K562 (cell line): ENCODE data around the gene MYADML2. TPM values are rescaled to one million over a fixed set of nuclear protein-coding genes. Genes with fewer than 3 reads are reported as not detected.

Source experiments
- ATAC-seq: fragments of 200-7000 bp; cut with Tn5 transposase; 3 replicates; pipeline ENCODE4 v1.9.1; 2020; ENCODE audit warnings: moderate library complexity
- BruUV-seq: library from RNA; stranded (reverse); fragments of 400-500 nt; replicated peaks from 2 replicates; lab custom pipeline; 2021; lab: Mats Ljungman, UMichigan
- CTCF ChIA-PET: fragments of 300-600 bp; formaldehyde crosslinking; extraction: SDS; loops from one replicate; lab custom pipeline; 2021; ENCODE audit warnings: low intra/inter-chr PET ratio; lab: Yijun Ruan, JAX
- POLR2A ChIA-PET: fragments of 300-600, 350-650 bp; sonication (Branson Sonifier 250); formaldehyde crosslinking; extraction: SDS; loops from one replicate; lab custom pipeline; 2021; ENCODE audit warnings: antibody characterized with exemption, inconsistent platforms; lab: Yijun Ruan, JAX
- DNase-seq, 4 experiments: peaks; one replicate each; pipeline versions ENCODE4 v3.0.0 to v3.0.0-alpha.2; 2011 to 2018; ENCODE audit warnings: low spot score in 3 of 4, mixed read lengths in 3 of 4; ENCODE audit errors: extremely low read depth in 1 of 4
- FAIRE-seq: peaks from 2 replicates; lab custom pipeline; 2011; peaks lifted over from hg19 to GRCh38; lab: Jason Lieb, UNC
- H2AFZ ChIP-seq: 2 replicates; pipeline ENCODE4 v1.6.0; 2011; ENCODE audit warnings: low read depth, low read length, control low read depth, inconsistent platforms
- H3K27ac ChIP-seq: fragments of 200-600 bp; 3 replicates; pipeline ENCODE4 v1.8.0; 2011; ENCODE audit warnings: low read depth, mild to moderate bottlenecking, control low read depth, inconsistent platforms, low read length, moderate library complexity, mixed read lengths; ENCODE audit errors: extremely low read depth
- H3K27me3 ChIP-seq, 2 experiments: fragments of 300-600 bp in 1 of 2; 2 replicates in 1 of 2; 3 replicates in 1 of 2; pipeline versions ENCODE4 v1.6.0 to v1.8.0; 2011; ENCODE audit warnings: inconsistent platforms in 2 of 2, low read length in 2 of 2, mild to moderate bottlenecking in 1 of 2, mixed read lengths in 1 of 2, moderate library complexity in 1 of 2; ENCODE audit not compliant: control insufficient read depth in 2 of 2, insufficient read depth in 2 of 2
- H3K36me3 ChIP-seq: fragments of 300-600 bp; 3 replicates; pipeline ENCODE4 v1.8.0; 2011; ENCODE audit warnings: mild to moderate bottlenecking, low read length, inconsistent platforms; ENCODE audit not compliant: control insufficient read depth, insufficient read depth
- H3K4me1 ChIP-seq, 2 experiments: fragments of 200-600 bp in 1 of 2; replicated peaks in 1 of 2; 2 replicates in 1 of 2; 3 replicates in 1 of 2; pipeline versions ENCODE4 v1.5.1 to v1.8.0; 2011; ENCODE audit warnings: inconsistent platforms in 2 of 2, low read length in 2 of 2, mild to moderate bottlenecking in 1 of 2, mixed read lengths in 1 of 2, moderate library complexity in 1 of 2; ENCODE audit not compliant: control insufficient read depth in 2 of 2, insufficient read depth in 2 of 2
- H3K4me2 ChIP-seq: 2 replicates; pipeline ENCODE4 v1.6.1; 2011; ENCODE audit warnings: low read length, control low read depth, inconsistent platforms, mixed read lengths; ENCODE audit not compliant: insufficient read depth
- H3K4me3 ChIP-seq: fragments of 200-600 bp; sonication (generic), shearing (Covaris generic); 2 replicates; pipeline ENCODE4 v1.5.1; 2016; ENCODE audit warnings: control low read depth, inconsistent platforms
- H3K79me2 ChIP-seq: fragments of 200-600 bp; 3 replicates; pipeline ENCODE4 v1.8.0; 2011; ENCODE audit warnings: low read length, inconsistent platforms; ENCODE audit not compliant: control insufficient read depth, insufficient read depth
- H3K9ac ChIP-seq, 2 experiments: 2 replicates each; pipeline versions ENCODE4 v1.6.0 to v1.6.1; 2011; ENCODE audit warnings: low read depth in 2 of 2, low read length in 2 of 2, control low read depth in 1 of 2, inconsistent platforms in 1 of 2, mild to moderate bottlenecking in 1 of 2, mixed read lengths in 1 of 2; ENCODE audit not compliant: insufficient read depth in 1 of 2
- H3K9me1 ChIP-seq: one replicate; pipeline ENCODE4 v1.6.0; 2011; ENCODE audit warnings: inconsistent platforms, mild to moderate bottlenecking, low read length, moderate library complexity; ENCODE audit not compliant: control insufficient read depth, insufficient read depth
- H3K9me3 ChIP-seq: replicated peaks from 2 replicates; pipeline ENCODE4 v1.5.1; 2011; ENCODE audit warnings: low read depth, low read length, inconsistent platforms; ENCODE audit not compliant: control insufficient read depth, insufficient read depth
- H4K20me1 ChIP-seq: replicated peaks from 2 replicates; pipeline ENCODE4 v1.6.1; 2011; ENCODE audit warnings: low read length, inconsistent platforms, mixed read lengths; ENCODE audit not compliant: control insufficient read depth, insufficient read depth
- CHD4 ChIP-seq: fragments of 200-600 bp; sonication (generic); IDR thresholded peaks from 3 replicates; pipeline ENCODE4 v1.6.1; 2012; ENCODE audit warnings: low read depth, mild to moderate bottlenecking, mixed read lengths, low read length, inconsistent platforms; ENCODE audit not compliant: insufficient read depth, insufficient replicate concordance, poor library complexity, severe bottlenecking
- CREM ChIP-seq: IDR thresholded peaks from 2 replicates; pipeline ENCODE4 v1.6.1; 2014; ENCODE audit warnings: antibody characterized with exemption, low read depth
- FOXK2 ChIP-seq, 2 experiments: fragments of 450-650 bp; IDR thresholded peaks in 1 of 2; conservative IDR thresholded peaks in 1 of 2; 2 replicates each; pipeline ENCODE4 v1.6.1; 2016; ENCODE audit warnings: low read depth in 2 of 2, mild to moderate bottlenecking in 1 of 2
- GATAD2B ChIP-seq: fragments of 450-650 bp; IDR thresholded peaks from 2 replicates; pipeline ENCODE4 v1.6.1; 2017; ENCODE audit warnings: mild to moderate bottlenecking, borderline replicate concordance
- MXI1 ChIP-seq: IDR thresholded peaks from 2 replicates; pipeline ENCODE4 v1.6.1; 2011; ENCODE audit warnings: low read depth, mild to moderate bottlenecking, improper control_type of control experiment, low read length
- NELFE ChIP-seq: IDR thresholded peaks from 2 replicates; pipeline ENCODE4 v1.6.1; 2011; ENCODE audit warnings: mild to moderate bottlenecking; ENCODE audit not compliant: insufficient read depth, insufficient read length
- POLR2H ChIP-seq: IDR thresholded peaks from 2 replicates; pipeline ENCODE4 v1.6.1; 2016; ENCODE audit warnings: missing genetic modification characterization, low read depth, mild to moderate bottlenecking, control low read depth, missing compliant biosample characterization, moderate library complexity
- TEAD4 ChIP-seq, 2 experiments: sonication (generic) in 1 of 2; formaldehyde crosslinking in 1 of 2; IDR thresholded peaks; 2 replicates each; pipeline versions ENCODE4 v1.6.1 to v1.8.0; 2012 to 2022; ENCODE audit warnings: borderline replicate concordance in 1 of 2, inconsistent platforms in 1 of 2, low read length in 1 of 2, mild to moderate bottlenecking in 1 of 2, missing genetic modification reagents in 1 of 2
- XRCC5 ChIP-seq: fragments of 200-400 bp; formaldehyde crosslinking; IDR thresholded peaks from 2 replicates; pipeline ENCODE4 v1.6.1; 2017; ENCODE audit warnings: low read depth, mild to moderate bottlenecking, low read length
- ZNF140 ChIP-seq: fragments of 250-450 bp; sonication (Bioruptor Pico); IDR thresholded peaks from 2 replicates; pipeline ENCODE4 v1.8.0; 2021; ENCODE audit warnings: moderate library complexity, mild to moderate bottlenecking, inconsistent platforms
- ZNF395 ChIP-seq: fragments of 200-800 bp; sonication (Bioruptor generic); IDR thresholded peaks from 2 replicates; pipeline ENCODE4 v1.6.1; 2017; ENCODE audit warnings: missing genetic modification characterization, missing compliant biosample characterization
- ZNF512 ChIP-seq: IDR thresholded peaks from 2 replicates; pipeline ENCODE4 v1.6.1; 2016; ENCODE audit warnings: missing genetic modification characterization, missing compliant biosample characterization
- ZNF76 ChIP-seq: fragments of 250-450 bp; sonication (Bioruptor Pico); IDR thresholded peaks from 2 replicates; pipeline ENCODE4 v1.4.0; 2020; ENCODE audit warnings: mild to moderate bottlenecking, moderate library complexity, borderline replicate concordance
- WGBS: fragments of 100-300 bp; shearing (Covaris generic); methylation state at CpG from one replicate; pipeline ENCODE4 v1.1.6; 2016; ENCODE audit warnings: low coverage, mixed read lengths; ENCODE audit not compliant: insufficient coverage; ENCODE audit errors: missing lambda C conversion rate; 5-methylcytosine and 5-hydroxymethylcytosine counted together
- in situ Hi-C: fragments of 300-500 bp; cut with MboI; formaldehyde crosslinking; loops from 4 replicates; pipeline ENCODE4 v1.15.0; 2018; ENCODE audit warnings: inconsistent platforms, mixed read lengths
- intact Hi-C: fragments of 100-400 bp; cut with micrococcal nuclease; formaldehyde crosslinking; loops from 2 replicates; pipeline ENCODE4 v1.14.2; 2022
- polyA plus RNA-seq, 8 experiments: library from polyadenylated mRNA; depleted of rRNA in 4 of 8; stranded (reverse) in 5 of 8; unstranded in 3 of 8; fragments of >200 nt; fragmentation: Nextera tagmentation in 2 of 8; fragmentation: Illumina TruSeq in 1 of 8; extraction: Ambion mirVana in 2 of 8; extraction: Trizol in 1 of 8; gene quantifications; 2 replicates each; pipeline versions ENCODE4 v1.2.1 to v1.2.3, GENCODE V29; 2011 to 2014; ENCODE audit warnings: inconsistent platforms in 1 of 8, missing spikeins in 1 of 8
- total RNA-seq, 7 experiments: library from RNA; depleted of rRNA in 6 of 7; stranded (reverse); fragments of >200 nt in 6 of 7; fragmentation: Illumina TruSeq in 2 of 7; extraction: Trizol in 2 of 7; gene quantifications; 2 replicates each; pipeline versions ENCODE4 v1.2.1 to v1.2.3, GENCODE V29; 2011 to 2021; ENCODE audit warnings: low replicate concordance in 1 of 7

Gene MYADML2
- total and polyA plus RNA-seq, 9 of the 15 experiments (the other 6 are each of a cell fraction or from before 2014, with no cell fraction given), result not detected

- TF ChIP-seq ZNF395 (CRISPR knock-in tag) (no peak), GATAD2B (no peak), TEAD4 (IDR thresholded peaks at IDR 0.05; ENCODE audit: low read length) (no peak), TEAD4 (CRISPR knock-in tag; IDR thresholded peaks at IDR 0.05; ENCODE audit: borderline replicate concordance) (no peak)
Measured at GRCh38 chr17:81991684-81992305, 44.8 kb upstream of the MYADML2 start (continued).

GRCh38 chr17:81990836-81991683 is 44.0 kb upstream of the MYADML2 start:
- peak overlapping the region in 1 of 2 experiments; percentile 79; a peak in 1 of 4 replicates for H3K9ac ChIP-seq
- TF ChIP-seq NELFE (no peak), FOXK2 (conservative IDR thresholded peaks at IDR 0.05 in 1 of 2, IDR thresholded peaks at IDR 0.05 in 1 of 2; ENCODE audit: low read depth in 2 of 2) (no peak), ZNF512 (tag) (no peak), ZNF140 (CRISPR knock-in tag) (no peak), POLR2H (tag) (no peak), XRCC5 (no peak), MXI1 (no peak), CREM (no peak), CHD4 (no peak), TEAD4 (IDR thresholded peaks at IDR 0.05; ENCODE audit: low read length) (no peak), TEAD4 (CRISPR knock-in tag; IDR thresholded peaks at IDR 0.05; ENCODE audit: borderline replicate concordance) (no peak), ZNF76 (no peak)

More at GRCh38 chr17:81990836-81991683, 44.0 kb upstream of the MYADML2 start:
- no peaks in the 10 kb centered on the region for H3K27me3 ChIP-seq
- no peak overlapping the region for H3K27ac ChIP-seq
- in situ Hi-C loops (no loop called here), intact Hi-C loops (no loop called here)
- WGBS, result 92% methylated on average over 25 of the region's 25 CpGs
- H3K9me3 ChIP-seq, result no peaks in the 10 kb centered on the region
- H2AFZ ChIP-seq, result no peak overlapping the region
- no peak for ATAC-seq
- no peak overlapping the region for H3K4me2 ChIP-seq
- H3K9me1 ChIP-seq, result peaks cover 3% of the 10 kb centered on the region
- no peaks in the 10 kb centered on the region for H3K79me2 ChIP-seq
- peaks cover 9% of the 10 kb centered on the region; the same call in 1 of the 3 replicates for H3K36me3 ChIP-seq
- BruUV-seq, result no TSS peak
- no peaks in the 10 kb centered on the region for H4K20me1 ChIP-seq
- no peak for DNase-seq
- H3K4me3 ChIP-seq, result no peak overlapping the region
- FAIRE-seq, result no peak
- ChIA-PET CTCF (no interaction called here), POLR2A (interaction anchor here (0.6 to 1.3 kb wide), 3 partner anchors 9 to 37 kb away, joined by 3 read pairs; partner anchors contain the start of genes CENPX and LRRC45)
- peaks cover 0 to 52% of the 10 kb centered on the region in 2 experiments; a peak in 2 of 5 replicates for H3K4me1 ChIP-seq
